Glutamatergic neuron (in vitro differentiated cells): Measurements from ENCODE around the gene ZNF440. TPM values are rescaled to one million over a fixed set of nuclear protein-coding genes. Genes with fewer than 3 reads are reported as not detected.

Experiments used
- DNase-seq: peaks from one replicate; pipeline ENCODE4 v3.0.0; 2022
- H3K27ac Mint-ChIP-seq: one replicate; pipeline ENCODE4 v1.8.0; 2020; ENCODE audit warnings: mild to moderate bottlenecking, mixed read lengths, inconsistent platforms; ENCODE audit not compliant: unreplicated experiment
- H3K27me3 Mint-ChIP-seq: one replicate; pipeline ENCODE4 v1.8.0; 2020; ENCODE audit warnings: mild to moderate bottlenecking, moderate library complexity, mixed read lengths, inconsistent platforms; ENCODE audit not compliant: unreplicated experiment
- H3K36me3 Mint-ChIP-seq: one replicate; pipeline ENCODE4 v1.8.0; 2020; ENCODE audit warnings: mild to moderate bottlenecking, mixed read lengths, inconsistent platforms; ENCODE audit not compliant: unreplicated experiment
- H3K4me1 Mint-ChIP-seq: one replicate; pipeline ENCODE4 v1.8.0; 2020; ENCODE audit warnings: mild to moderate bottlenecking, low read depth, mixed read lengths, inconsistent platforms; ENCODE audit not compliant: unreplicated experiment
- H3K4me3 Mint-ChIP-seq: one replicate; pipeline ENCODE4 v1.8.0; 2020; ENCODE audit warnings: mild to moderate bottlenecking, mixed read lengths, inconsistent platforms; ENCODE audit not compliant: unreplicated experiment
- H3K9me3 Mint-ChIP-seq: one replicate; pipeline ENCODE4 v1.8.0; 2020; ENCODE audit warnings: mild to moderate bottlenecking, moderate library complexity, mixed read lengths, inconsistent platforms; ENCODE audit not compliant: unreplicated experiment
- CTCF ChIP-seq: fragments of 200-600 bp; sonication (generic); IDR thresholded peaks from one replicate; pipeline ENCODE4 v1.5.0; 2021; ENCODE audit not compliant: partially characterized antibody, unreplicated experiment
- total RNA-seq: library from RNA; stranded (reverse); fragmentation: NEBNext Ultra II Directional; extraction: Animal tissue kit (Norgen Biotek cat#: 25700); gene quantifications from one replicate; pipeline ENCODE4 v1.2.1, GENCODE V29; 2021; ENCODE audit not compliant: unreplicated experiment

ZNF440 gene
- total RNA-seq, 1 donor from 2014 or later: 20.3 TPM

GRCh38 chr19:11780431-11781020 lies 33.5 kb upstream of the ZNF440 start:
- H3K27me3 Mint-ChIP-seq: peaks cover 2% of the 10 kb centered on the region
- H3K9me3 Mint-ChIP-seq: peaks cover 15% of the 10 kb centered on the region
- no peak for TF ChIP-seq CTCF
- H3K4me1 Mint-ChIP-seq: no peaks in the 10 kb centered on the region
- peaks cover 64% of the 10 kb centered on the region for H3K36me3 Mint-ChIP-seq
- no peak for DNase-seq
- no peak overlapping the region for H3K4me3 Mint-ChIP-seq
- H3K27ac Mint-ChIP-seq: no peak overlapping the region

- Mint-ChIP-seq H3K9me3 (peaks cover 17% of the 10 kb centered on the region), H3K4me3 (no peak overlapping the region), H3K27ac (no peak overlapping the region), H3K4me1 (no peaks in the 10 kb centered on the region), H3K36me3 (peaks cover 58% of the 10 kb centered on the region), H3K27me3 (peaks cover 2% of the 10 kb centered on the region)
- TF ChIP-seq CTCF: no peak
- DNase-seq: no peak
Measured at GRCh38 chr19:11781295-11782057, 32.6 kb upstream of the ZNF440 start.

GRCh38 chr19:11783767-11784166 lies 30.3 kb upstream of the ZNF440 start:
- no peaks in the 10 kb centered on the region for H3K4me1 Mint-ChIP-seq
- H3K27me3 Mint-ChIP-seq: peaks cover 2% of the 10 kb centered on the region
- no peak overlapping the region for H3K4me3 Mint-ChIP-seq
- peaks cover 46% of the 10 kb centered on the region for H3K36me3 Mint-ChIP-seq
- TF ChIP-seq CTCF: no peak
- no peak overlapping the region for H3K27ac Mint-ChIP-seq
- no peak for DNase-seq
- H3K9me3 Mint-ChIP-seq: peaks cover 14% of the 10 kb centered on the region

- H3K27ac Mint-ChIP-seq: no peak overlapping the region
- TF ChIP-seq CTCF: no peak
- no peaks in the 10 kb centered on the region for H3K4me1 Mint-ChIP-seq
- peaks cover 43% of the 10 kb centered on the region for H3K36me3 Mint-ChIP-seq
- peaks cover 14% of the 10 kb centered on the region for H3K9me3 Mint-ChIP-seq
- H3K4me3 Mint-ChIP-seq: no peak overlapping the region
- no peak for DNase-seq
- peaks cover 2% of the 10 kb centered on the region for H3K27me3 Mint-ChIP-seq
Measured at GRCh38 chr19:11784356-11784755, 29.7 kb upstream of the ZNF440 start.

- Mint-ChIP-seq H3K36me3 (peaks cover 22% of the 10 kb centered on the region), H3K27me3 (peaks cover 2% of the 10 kb centered on the region), H3K27ac (no peak overlapping the region)
Measured at GRCh38 chr19:11787536-11787935, 26.5 kb upstream of the ZNF440 start.

More at GRCh38 chr19:11787536-11787935, 26.5 kb upstream of the ZNF440 start:
- Mint-ChIP-seq H3K9me3 (peaks cover 11% of the 10 kb centered on the region), H3K4me1 (no peaks in the 10 kb centered on the region), H3K4me3 (no peak overlapping the region)
- no peak for DNase-seq
- TF ChIP-seq CTCF: no peak
